ENCODE results near the gene SH3GL2.

Gene SH3GL2

GRCh38 chr9:17578911-17579793 is at the start of gene SH3GL2:
SH3GL2 (plus strand) TSS chr9:17579066.
- DNase-seq = peak; percentile 93 to 95

GRCh38 chr9:17531642-17532254 is 47.1 kb upstream of the SH3GL2 start:
- peak; percentile 52 to 61 for DNase-seq

- no peak for DNase-seq
These were observed 46.4 kb upstream of the SH3GL2 start for GRCh38 chr9:17532461-17532860.

- no peak for DNase-seq
These were observed 43.7 kb upstream of the SH3GL2 start for GRCh38 chr9:17535176-17535575.

GRCh38 chr9:17536027-17536426 is 42.8 kb upstream of the SH3GL2 start:
- no peak for DNase-seq

GRCh38 chr9:17551023-17551422 is 27.8 kb upstream of the SH3GL2 start:
- DNase-seq = no peak

- no peak for DNase-seq
These were observed 23.4 kb upstream of the SH3GL2 start for GRCh38 chr9:17555362-17556054.

GRCh38 chr9:17556255-17556654 is 22.6 kb upstream of the SH3GL2 start:
- DNase-seq = no peak

- DNase-seq = no peak
These were observed 21.9 kb upstream of the SH3GL2 start for GRCh38 chr9:17556935-17557334.

- no peak for DNase-seq
These were observed 7.0 kb upstream of the SH3GL2 start for GRCh38 chr9:17571825-17572224.

GRCh38 chr9:17574342-17574741 is 4.5 kb upstream of the SH3GL2 start:
- no peak for DNase-seq

- DNase-seq = no peak
These were observed 322 bp upstream of the SH3GL2 start for GRCh38 chr9:17578577-17578910.

GRCh38 chr9:17580119-17580518 is 1.3 kb downstream of the SH3GL2 start:
- DNase-seq = no peak

- DNase-seq = no peak
These were observed 8.2 kb downstream of the SH3GL2 start for GRCh38 chr9:17587113-17587512.

GRCh38 chr9:17588395-17588794 is 9.5 kb downstream of the SH3GL2 start:
- DNase-seq = no peak

GRCh38 chr9:17588941-17589340 is 10.1 kb downstream of the SH3GL2 start:
- DNase-seq = no peak

GRCh38 chr9:17589771-17590170 is 10.9 kb downstream of the SH3GL2 start:
- no peak for DNase-seq

- no peak for DNase-seq
These were observed 16.1 kb downstream of the SH3GL2 start for GRCh38 chr9:17594961-17595360.

GRCh38 chr9:17597977-17598376 is 19.1 kb downstream of the SH3GL2 start:
- no peak for DNase-seq

- no peak for DNase-seq
These were observed 22.2 kb downstream of the SH3GL2 start for GRCh38 chr9:17600962-17601593.

GRCh38 chr9:17604556-17604955 is 25.7 kb downstream of the SH3GL2 start:
- no peak for DNase-seq

GRCh38 chr9:17609312-17610005 is 30.6 kb downstream of the SH3GL2 start:
- DNase-seq = no peak

- DNase-seq = no peak
These were observed 32.5 kb downstream of the SH3GL2 start for GRCh38 chr9:17611342-17611741.

Data from NCI-H2081 (cell line).